ENCODE data around the gene SF3B3.

DNA sequence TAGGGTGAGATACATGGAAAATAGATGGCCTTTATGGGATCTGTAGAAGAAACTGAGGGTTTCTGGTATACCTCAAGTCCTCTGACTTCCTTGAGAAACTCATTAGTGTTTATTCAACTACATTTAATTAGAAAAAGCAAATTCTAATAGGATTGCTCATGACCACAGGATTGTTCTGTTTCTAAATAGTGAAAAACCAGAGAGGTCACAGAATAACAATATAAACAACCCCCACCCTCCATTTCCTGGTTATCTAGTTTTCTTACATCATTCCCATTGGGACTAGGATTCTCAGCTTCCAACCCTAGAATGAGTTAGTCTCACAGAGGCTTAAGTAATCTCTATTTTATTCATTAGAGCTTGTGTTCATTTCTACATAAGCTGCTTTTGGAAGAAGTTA is 30.0 kb downstream of the SF3B3 start:
- TF ChIP-seq, protein P1, sequence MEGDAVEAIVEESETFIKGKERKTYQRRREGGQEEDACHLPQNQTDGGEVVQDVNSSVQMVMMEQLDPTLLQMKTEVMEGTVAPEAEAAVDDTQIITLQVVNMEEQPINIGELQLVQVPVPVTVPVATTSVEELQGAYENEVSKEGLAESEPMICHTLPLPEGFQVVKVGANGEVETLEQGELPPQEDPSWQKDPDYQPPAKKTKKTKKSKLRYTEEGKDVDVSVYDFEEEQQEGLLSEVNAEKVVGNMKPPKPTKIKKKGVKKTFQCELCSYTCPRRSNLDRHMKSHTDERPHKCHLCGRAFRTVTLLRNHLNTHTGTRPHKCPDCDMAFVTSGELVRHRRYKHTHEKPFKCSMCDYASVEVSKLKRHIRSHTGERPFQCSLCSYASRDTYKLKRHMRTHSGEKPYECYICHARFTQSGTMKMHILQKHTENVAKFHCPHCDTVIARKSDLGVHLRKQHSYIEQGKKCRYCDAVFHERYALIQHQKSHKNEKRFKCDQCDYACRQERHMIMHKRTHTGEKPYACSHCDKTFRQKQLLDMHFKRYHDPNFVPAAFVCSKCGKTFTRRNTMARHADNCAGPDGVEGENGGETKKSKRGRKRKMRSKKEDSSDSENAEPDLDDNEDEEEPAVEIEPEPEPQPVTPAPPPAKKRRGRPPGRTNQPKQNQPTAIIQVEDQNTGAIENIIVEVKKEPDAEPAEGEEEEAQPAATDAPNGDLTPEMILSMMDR (IDR thresholded peaks at IDR 0.05), result no peak
- TF ChIP-seq EZH2 (IDR thresholded peaks at IDR 0.05; ENCODE audit: borderline replicate concordance, insufficient read depth, low read depth, low read length, poor library complexity, severe bottlenecking), result no peak
